Measurements from ENCODE around the gene RHBDD1. TPM values are rescaled to one million over a fixed set of nuclear protein-coding genes. Genes with fewer than 3 reads are reported as not detected.

RHBDD1 gene
- total RNA-seq, 2 donors from 2014 or later, result 35.2 to 46.2 TPM

DNA sequence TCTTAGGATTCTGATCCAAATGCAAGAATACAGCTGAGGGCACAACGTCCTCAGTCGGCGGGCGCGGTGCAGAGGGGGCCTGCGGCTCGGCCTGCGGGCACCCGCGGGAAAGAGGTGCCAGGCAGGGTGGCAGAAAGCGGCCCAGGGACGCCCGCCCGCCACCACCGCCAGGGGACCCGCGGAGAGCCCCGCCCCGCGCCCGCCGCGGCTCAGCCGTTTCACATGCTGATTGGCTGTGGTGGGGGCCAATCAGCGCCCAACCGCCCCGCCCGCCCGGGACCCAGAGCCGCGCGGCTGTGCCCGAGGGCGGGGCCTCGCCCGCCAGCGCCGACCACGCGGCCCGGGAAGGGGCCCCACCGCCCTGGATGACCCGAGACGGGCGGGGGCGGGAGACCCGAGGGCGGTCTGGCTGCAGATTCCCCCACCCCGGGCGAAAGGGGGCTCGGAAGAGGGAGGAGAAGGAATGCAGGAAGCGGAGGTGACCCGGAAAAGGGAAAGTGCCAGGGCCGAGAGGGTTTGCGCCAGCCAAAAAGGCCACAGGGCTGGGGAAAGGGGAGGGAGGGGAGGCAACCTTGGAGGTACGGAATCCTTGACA is 44.3 kb upstream of the RHBDD1 start:
- H3K27me3 Mint-ChIP-seq (ENCODE audit: insufficient read depth), result no peaks in the 10 kb centered on the region
- no peaks in the 10 kb centered on the region for H3K27me3 ChIP-seq (ENCODE audit: control insufficient read depth, insufficient read depth, low read length, poor library complexity, severe bottlenecking)
- peaks cover 17% of the 10 kb centered on the region for H3K36me3 Mint-ChIP-seq (ENCODE audit: low read depth)
- peak overlapping the region; percentile 83 for H3K27ac ChIP-seq (ENCODE audit: low read depth, low read length)
- peaks cover 7% of the 10 kb centered on the region for H3K4me1 ChIP-seq (ENCODE audit: control insufficient read depth, insufficient read depth, low read length)
- H3K9me3 ChIP-seq (ENCODE audit: control insufficient read depth, low read length), result no peaks in the 10 kb centered on the region
- TF ChIP-seq, protein P1, sequence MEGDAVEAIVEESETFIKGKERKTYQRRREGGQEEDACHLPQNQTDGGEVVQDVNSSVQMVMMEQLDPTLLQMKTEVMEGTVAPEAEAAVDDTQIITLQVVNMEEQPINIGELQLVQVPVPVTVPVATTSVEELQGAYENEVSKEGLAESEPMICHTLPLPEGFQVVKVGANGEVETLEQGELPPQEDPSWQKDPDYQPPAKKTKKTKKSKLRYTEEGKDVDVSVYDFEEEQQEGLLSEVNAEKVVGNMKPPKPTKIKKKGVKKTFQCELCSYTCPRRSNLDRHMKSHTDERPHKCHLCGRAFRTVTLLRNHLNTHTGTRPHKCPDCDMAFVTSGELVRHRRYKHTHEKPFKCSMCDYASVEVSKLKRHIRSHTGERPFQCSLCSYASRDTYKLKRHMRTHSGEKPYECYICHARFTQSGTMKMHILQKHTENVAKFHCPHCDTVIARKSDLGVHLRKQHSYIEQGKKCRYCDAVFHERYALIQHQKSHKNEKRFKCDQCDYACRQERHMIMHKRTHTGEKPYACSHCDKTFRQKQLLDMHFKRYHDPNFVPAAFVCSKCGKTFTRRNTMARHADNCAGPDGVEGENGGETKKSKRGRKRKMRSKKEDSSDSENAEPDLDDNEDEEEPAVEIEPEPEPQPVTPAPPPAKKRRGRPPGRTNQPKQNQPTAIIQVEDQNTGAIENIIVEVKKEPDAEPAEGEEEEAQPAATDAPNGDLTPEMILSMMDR (conservative IDR thresholded peaks at IDR 0.05), result peak; percentile 76
- 1 to 2% methylated on average over 8 to 56 of the region's 56 CpGs for WGBS, 2 experiments (ENCODE audit: insufficient coverage in 1 of 2, insufficient read length in 1 of 2)
- H3K4me3 ChIP-seq (ENCODE audit: low read length), result peak overlapping the region; percentile 77
- peaks cover 28% of the 10 kb centered on the region for H3K4me1 Mint-ChIP-seq
- peak overlapping the region; percentile 94 for H3K27ac Mint-ChIP-seq
- peak; percentile 96 for DNase-seq
- H3K9me3 Mint-ChIP-seq, result no peaks in the 10 kb centered on the region
- H3K9ac ChIP-seq (ENCODE audit: extremely low read depth, low read length, poor library complexity, severe bottlenecking), result peak overlapping the region; percentile 38
- H3K4me3 Mint-ChIP-seq, result peak overlapping the region; percentile 74
- no peaks in the 10 kb centered on the region for H3K36me3 ChIP-seq (ENCODE audit: control insufficient read depth, insufficient read depth, low read length)

DNA sequence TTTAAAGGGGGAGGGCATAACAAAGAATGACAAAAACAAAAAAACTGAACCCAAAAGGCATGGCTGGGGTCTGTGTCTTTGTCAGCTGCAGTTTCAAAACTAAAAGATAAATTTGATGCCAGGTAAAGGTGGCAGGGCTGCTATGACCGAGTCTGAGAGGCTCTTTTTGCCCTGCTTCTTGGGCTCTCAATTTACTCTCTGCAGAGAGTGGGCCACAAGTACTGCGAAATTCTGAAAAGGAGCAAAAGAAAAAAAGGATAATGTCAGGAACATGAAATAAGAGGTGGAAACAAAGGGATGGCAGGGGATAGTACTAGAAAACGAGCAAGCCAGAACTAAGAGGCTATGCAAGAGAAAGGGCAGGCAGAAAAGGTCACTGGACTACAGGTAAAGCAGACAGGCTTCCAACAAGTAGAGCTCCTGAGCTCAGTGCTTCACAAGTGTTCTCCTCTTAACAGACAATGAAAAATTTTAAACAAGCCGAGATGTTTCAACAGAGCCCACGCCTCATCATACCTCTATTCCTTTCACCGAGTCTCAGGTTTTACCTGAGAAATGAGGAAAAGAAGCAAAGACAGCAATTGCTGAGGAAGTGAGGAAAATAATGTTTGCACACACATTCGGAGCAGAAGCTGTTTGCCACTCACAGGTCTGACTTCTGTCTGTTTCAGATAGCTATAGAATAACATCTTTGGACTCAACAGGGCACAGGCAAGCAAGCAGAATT is 43.5 kb upstream of the RHBDD1 start:
- Histone ChIP-seq H3K9me3 (ENCODE audit: control insufficient read depth, low read length) (no peaks in the 10 kb centered on the region), H3K4me3 (ENCODE audit: low read length) (peak overlapping the region; percentile 77), H3K9ac (ENCODE audit: extremely low read depth, low read length, poor library complexity, severe bottlenecking) (no peak overlapping the region), H3K27me3 (ENCODE audit: control insufficient read depth, insufficient read depth, low read length, poor library complexity, severe bottlenecking) (no peaks in the 10 kb centered on the region), H3K27ac (ENCODE audit: low read depth, low read length) (peak overlapping the region; percentile 83), H3K4me1 (ENCODE audit: control insufficient read depth, insufficient read depth, low read length) (peaks cover 7% of the 10 kb centered on the region), H3K36me3 (ENCODE audit: control insufficient read depth, insufficient read depth, low read length) (peaks cover 4% of the 10 kb centered on the region)
- TF ChIP-seq, protein P1 (conservative IDR thresholded peaks at IDR 0.05), result no peak
- Mint-ChIP-seq H3K36me3 (ENCODE audit: low read depth) (peaks cover 20% of the 10 kb centered on the region), H3K9me3 (no peaks in the 10 kb centered on the region), H3K4me1 (peaks cover 28% of the 10 kb centered on the region), H3K4me3 (peak overlapping the region; percentile 74), H3K27me3 (ENCODE audit: insufficient read depth) (no peaks in the 10 kb centered on the region), H3K27ac (peak overlapping the region; percentile 76)
- DNase-seq, result peak; percentile 51
- 38 to 50% methylated on average over 3 to 7 of the region's 7 CpGs for WGBS, 2 experiments (ENCODE audit: insufficient coverage in 1 of 2, insufficient read length in 1 of 2)

DNA sequence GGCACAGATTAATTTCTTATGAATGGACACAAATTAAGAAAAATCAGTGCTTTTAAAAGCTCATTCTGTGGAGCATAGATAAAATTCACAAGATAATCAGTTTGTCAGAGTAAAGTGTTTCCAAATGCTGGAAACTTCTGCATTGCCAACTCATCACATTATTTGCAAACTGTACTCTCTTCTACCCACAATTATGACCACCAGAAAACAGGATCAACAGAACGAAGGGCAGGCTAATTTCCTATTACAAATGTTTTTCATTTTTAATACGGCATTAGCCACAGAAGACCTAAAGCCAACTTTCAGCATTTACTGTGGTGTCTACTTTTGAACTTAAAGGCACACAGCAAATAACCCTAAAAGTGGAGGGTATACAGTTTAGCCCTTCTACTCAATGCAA is 42.2 kb upstream of the RHBDD1 start:
- H3K36me3 Mint-ChIP-seq (ENCODE audit: low read depth), result peaks cover 25% of the 10 kb centered on the region
- H3K27me3 Mint-ChIP-seq (ENCODE audit: insufficient read depth), result no peaks in the 10 kb centered on the region
- no peak overlapping the region for H3K9ac ChIP-seq (ENCODE audit: extremely low read depth, low read length, poor library complexity, severe bottlenecking)
- WGBS, 2 experiments (ENCODE audit: insufficient coverage in 1 of 2, insufficient read length in 1 of 2), result 76 to 89% methylated on average over 2 of the region's 2 CpGs
- no peak overlapping the region for H3K27ac ChIP-seq (ENCODE audit: low read depth, low read length)
- H3K4me1 Mint-ChIP-seq, result peaks cover 28% of the 10 kb centered on the region
- no peak for DNase-seq
- H3K4me3 Mint-ChIP-seq, result peak overlapping the region; percentile 38
- TF ChIP-seq, protein P1 (conservative IDR thresholded peaks at IDR 0.05), result no peak
- H3K27ac Mint-ChIP-seq, result no peak overlapping the region
- H3K9me3 ChIP-seq (ENCODE audit: control insufficient read depth, low read length), result no peaks in the 10 kb centered on the region
- no peaks in the 10 kb centered on the region for H3K27me3 ChIP-seq (ENCODE audit: control insufficient read depth, insufficient read depth, low read length, poor library complexity, severe bottlenecking)
- no peaks in the 10 kb centered on the region for H3K9me3 Mint-ChIP-seq
- H3K4me3 ChIP-seq (ENCODE audit: low read length), result peak overlapping the region; percentile 77
- peaks cover 7% of the 10 kb centered on the region for H3K4me1 ChIP-seq (ENCODE audit: control insufficient read depth, insufficient read depth, low read length)
- peaks cover 5% of the 10 kb centered on the region for H3K36me3 ChIP-seq (ENCODE audit: control insufficient read depth, insufficient read depth, low read length)

Measured in endodermal cell (in vitro differentiated cells).